ENCODE results near the gene CDV3. TPM values are rescaled to one million over a fixed set of nuclear protein-coding genes. Genes with fewer than 3 reads are reported as not detected.
A peak's percentile ranks its signal among the peaks of the same experiment; 100 is the strongest.
"Not testable (repeated sequence)": the region's sequence is repeated elsewhere in the genome, so short reads cannot be mapped to it uniquely, and the experiment has no call there.

The CDV3 gene
- total RNA-seq, 2 donors from 2014 or later = 261 to 288 TPM

- Mint-ChIP-seq H3K27me3 (ENCODE audit: low read depth) (no peaks in the 10 kb centered on the region), H3K4me1 (ENCODE audit: low read depth) (no peaks in the 10 kb centered on the region), H3K4me3 (no peak overlapping the region), H3K9me3 (no peaks in the 10 kb centered on the region), H3K27ac (no peak overlapping the region), H3K36me3 (ENCODE audit: insufficient read depth in 2 of 2) (no peaks in the 10 kb centered on the region)
- ATAC-seq (replicated peaks in 1 of 2) (no peak), DNase-seq (no peak)
Measured at GRCh38 chr3:133547432-133548041, 25.9 kb upstream of the CDV3 start.

DNA sequence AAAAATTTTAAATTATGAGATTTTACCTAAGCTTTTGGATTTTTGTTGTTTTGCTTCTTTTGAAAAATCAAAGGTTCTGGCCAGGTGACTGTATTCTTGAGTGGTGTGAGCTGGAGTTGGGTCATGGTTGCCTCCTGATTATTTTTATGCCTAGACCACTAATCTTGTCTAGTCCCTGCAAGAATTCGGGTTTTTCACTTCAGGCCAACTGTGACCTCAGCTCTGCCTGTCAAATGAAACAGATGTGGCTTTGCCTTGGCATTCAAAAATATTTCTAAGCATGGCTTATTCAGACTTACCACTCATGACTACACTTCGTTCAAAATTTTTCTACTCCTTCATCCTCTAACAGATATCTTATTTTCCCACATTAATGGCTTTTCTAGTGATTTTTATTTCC, 25.4 kb upstream of the CDV3 start:
- Mint-ChIP-seq H3K4me3 (no peak overlapping the region), H3K27me3 (ENCODE audit: low read depth) (no peaks in the 10 kb centered on the region), H3K4me1 (ENCODE audit: low read depth) (no peaks in the 10 kb centered on the region), H3K36me3 (ENCODE audit: insufficient read depth in 2 of 2) (no peaks in the 10 kb centered on the region), H3K9me3 (no peaks in the 10 kb centered on the region), H3K27ac (no peak overlapping the region)
- DNase-seq (no peak), ATAC-seq (replicated peaks in 1 of 2) (no peak)

DNA sequence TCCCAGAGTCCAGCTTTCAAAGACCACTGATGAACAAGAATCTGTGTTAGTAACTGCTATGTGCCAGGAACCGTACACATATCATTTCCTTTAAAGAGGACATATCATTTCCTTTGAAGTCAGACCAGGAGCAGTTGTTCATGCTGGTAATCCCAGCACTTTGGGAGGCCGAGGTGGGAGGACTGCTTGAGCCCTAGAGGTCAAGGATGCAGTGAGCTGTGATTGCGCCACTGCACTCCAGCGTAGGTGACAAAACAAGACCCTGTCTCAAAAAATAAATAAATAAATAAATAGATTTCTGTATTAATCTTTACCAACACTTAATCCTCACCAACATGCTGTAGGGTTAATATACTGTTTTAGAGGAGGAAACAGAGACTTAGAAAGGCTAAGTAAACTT, 23.9 kb upstream of the CDV3 start:
- ATAC-seq (replicated peaks in 1 of 2) (no peak), DNase-seq (no peak)
- H3K4me3 Mint-ChIP-seq = no peak overlapping the region
- H3K9me3 Mint-ChIP-seq = no peaks in the 10 kb centered on the region
- no peaks in the 10 kb centered on the region for H3K36me3 Mint-ChIP-seq (ENCODE audit: insufficient read depth in 2 of 2)
- H3K27ac Mint-ChIP-seq = no peak overlapping the region
- no peaks in the 10 kb centered on the region for H3K27me3 Mint-ChIP-seq (ENCODE audit: low read depth)
- no peaks in the 10 kb centered on the region for H3K4me1 Mint-ChIP-seq (ENCODE audit: low read depth)

GRCh38 chr3:133551589-133551988, 21.9 kb upstream of the CDV3 start:
- H3K27ac Mint-ChIP-seq; H3K4me1 Mint-ChIP-seq (ENCODE audit: low read depth); H3K4me3 Mint-ChIP-seq; H3K9me3 Mint-ChIP-seq; ATAC-seq (replicated peaks in 1 of 2); H3K27me3 Mint-ChIP-seq (ENCODE audit: low read depth); DNase-seq; H3K36me3 Mint-ChIP-seq (ENCODE audit: insufficient read depth in 2 of 2): not testable (repeated sequence)

DNA sequence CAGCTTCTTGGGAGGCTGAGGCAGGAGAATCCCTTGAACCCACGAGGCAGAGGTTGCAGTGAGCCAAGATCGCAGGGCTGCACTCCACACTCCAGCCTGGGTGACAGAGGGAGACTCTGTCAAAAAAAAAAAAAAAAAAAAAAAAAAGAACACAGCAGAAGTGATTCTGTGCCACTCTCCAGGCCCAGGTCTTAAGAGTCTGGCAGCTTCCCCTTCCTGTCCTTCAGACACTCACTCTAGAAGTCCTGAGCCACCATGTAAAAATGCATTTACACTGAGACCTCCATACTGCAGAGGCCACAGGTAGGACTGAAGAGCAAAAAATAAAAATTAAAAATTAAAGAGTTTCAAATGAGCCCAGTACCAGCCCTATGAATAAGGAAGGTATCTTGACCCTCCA, 11.8 kb upstream of the CDV3 start:
- Mint-ChIP-seq H3K9me3 (no peaks in the 10 kb centered on the region), H3K4me3 (no peak overlapping the region), H3K4me1 (ENCODE audit: low read depth) (no peaks in the 10 kb centered on the region), H3K36me3 (ENCODE audit: insufficient read depth in 2 of 2) (no peaks in the 10 kb centered on the region), H3K27ac (no peak overlapping the region), H3K27me3 (ENCODE audit: low read depth) (no peaks in the 10 kb centered on the region)
- ATAC-seq (replicated peaks in 1 of 2) (no peak), DNase-seq (no peak)

GRCh38 chr3:133562376-133562775, 11.1 kb upstream of the CDV3 start:
- no peaks in the 10 kb centered on the region for H3K27me3 Mint-ChIP-seq (ENCODE audit: low read depth)
- H3K4me3 Mint-ChIP-seq = no peak overlapping the region
- DNase-seq (no peak), ATAC-seq (replicated peaks in 1 of 2) (no peak)
- no peaks in the 10 kb centered on the region for H3K36me3 Mint-ChIP-seq (ENCODE audit: insufficient read depth in 2 of 2)
- H3K4me1 Mint-ChIP-seq (ENCODE audit: low read depth) = no peaks in the 10 kb centered on the region
- no peaks in the 10 kb centered on the region for H3K9me3 Mint-ChIP-seq
- H3K27ac Mint-ChIP-seq = no peak overlapping the region

GRCh38 chr3:133563186-133563591, 10.3 kb upstream of the CDV3 start:
- H3K27me3 Mint-ChIP-seq (ENCODE audit: low read depth) = no peaks in the 10 kb centered on the region
- ATAC-seq (replicated peaks in 1 of 2) (no peak), DNase-seq (no peak)
- no peak overlapping the region for H3K4me3 Mint-ChIP-seq
- H3K9me3 Mint-ChIP-seq = no peaks in the 10 kb centered on the region
- H3K27ac Mint-ChIP-seq = no peak overlapping the region
- H3K36me3 Mint-ChIP-seq (ENCODE audit: insufficient read depth in 2 of 2) = no peaks in the 10 kb centered on the region
- H3K4me1 Mint-ChIP-seq (ENCODE audit: low read depth) = no peaks in the 10 kb centered on the region

DNA sequence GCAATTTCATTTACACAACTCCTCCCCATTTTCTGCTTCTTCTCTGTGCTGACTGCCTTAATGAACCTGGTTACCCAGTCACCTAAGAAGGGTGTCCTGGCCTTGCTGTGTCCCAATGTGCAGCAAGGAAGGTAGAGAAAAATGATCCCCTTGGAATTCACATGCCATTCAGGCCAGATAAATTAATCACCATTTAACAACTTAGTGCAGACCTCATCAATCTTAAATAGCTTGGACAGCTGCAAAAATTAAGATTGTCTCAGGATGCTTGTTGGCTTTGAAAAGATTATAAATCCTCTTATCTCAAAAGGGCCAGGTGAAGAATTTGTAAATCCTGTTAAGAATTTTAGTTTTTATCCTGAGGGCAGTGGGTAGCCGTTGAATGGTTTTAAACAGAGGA, 9.7 kb upstream of the CDV3 start:
- no peaks in the 10 kb centered on the region for H3K4me1 Mint-ChIP-seq (ENCODE audit: low read depth)
- H3K27ac Mint-ChIP-seq = no peak overlapping the region
- no peak overlapping the region for H3K4me3 Mint-ChIP-seq
- DNase-seq (no peak), ATAC-seq (replicated peaks in 1 of 2) (no peak)
- no peaks in the 10 kb centered on the region for H3K27me3 Mint-ChIP-seq (ENCODE audit: low read depth)
- H3K9me3 Mint-ChIP-seq = no peaks in the 10 kb centered on the region
- H3K36me3 Mint-ChIP-seq (ENCODE audit: insufficient read depth in 2 of 2) = no peaks in the 10 kb centered on the region

DNA sequence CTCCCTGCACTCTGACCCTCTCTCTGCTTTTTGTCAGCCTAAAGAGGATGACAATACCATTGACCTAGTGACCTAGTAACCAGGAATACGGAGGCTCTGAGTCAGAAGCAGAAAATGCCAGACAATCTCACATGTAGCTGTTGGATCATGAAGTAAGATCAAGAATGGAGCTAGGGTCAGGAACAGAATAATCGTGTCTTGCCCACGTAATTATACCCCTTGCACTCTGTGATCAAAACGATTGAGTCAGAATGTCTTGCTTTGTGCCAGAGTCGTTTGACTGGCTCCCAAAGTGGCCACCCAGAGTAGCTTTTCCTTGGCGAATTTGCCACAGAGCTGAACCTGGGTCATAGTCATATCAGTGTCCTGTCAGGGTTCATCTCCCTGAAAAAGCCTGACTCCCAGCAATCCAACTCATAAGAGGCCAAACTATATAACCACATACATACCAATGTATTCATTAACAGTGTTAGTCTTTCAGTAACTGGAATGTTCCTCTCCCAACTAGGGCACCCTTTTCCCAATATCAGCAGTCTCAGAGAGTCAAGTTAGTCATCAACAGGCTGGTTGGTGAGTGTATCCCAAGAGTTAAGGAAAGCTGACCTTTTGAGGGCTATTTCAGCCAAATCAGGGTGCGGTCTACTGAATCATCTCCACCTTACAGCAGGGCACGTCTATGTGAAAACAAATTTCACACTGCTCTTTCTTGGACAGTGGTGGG, 5.0 kb upstream of the CDV3 start:
- H3K4me3 Mint-ChIP-seq = no peak overlapping the region

DNA sequence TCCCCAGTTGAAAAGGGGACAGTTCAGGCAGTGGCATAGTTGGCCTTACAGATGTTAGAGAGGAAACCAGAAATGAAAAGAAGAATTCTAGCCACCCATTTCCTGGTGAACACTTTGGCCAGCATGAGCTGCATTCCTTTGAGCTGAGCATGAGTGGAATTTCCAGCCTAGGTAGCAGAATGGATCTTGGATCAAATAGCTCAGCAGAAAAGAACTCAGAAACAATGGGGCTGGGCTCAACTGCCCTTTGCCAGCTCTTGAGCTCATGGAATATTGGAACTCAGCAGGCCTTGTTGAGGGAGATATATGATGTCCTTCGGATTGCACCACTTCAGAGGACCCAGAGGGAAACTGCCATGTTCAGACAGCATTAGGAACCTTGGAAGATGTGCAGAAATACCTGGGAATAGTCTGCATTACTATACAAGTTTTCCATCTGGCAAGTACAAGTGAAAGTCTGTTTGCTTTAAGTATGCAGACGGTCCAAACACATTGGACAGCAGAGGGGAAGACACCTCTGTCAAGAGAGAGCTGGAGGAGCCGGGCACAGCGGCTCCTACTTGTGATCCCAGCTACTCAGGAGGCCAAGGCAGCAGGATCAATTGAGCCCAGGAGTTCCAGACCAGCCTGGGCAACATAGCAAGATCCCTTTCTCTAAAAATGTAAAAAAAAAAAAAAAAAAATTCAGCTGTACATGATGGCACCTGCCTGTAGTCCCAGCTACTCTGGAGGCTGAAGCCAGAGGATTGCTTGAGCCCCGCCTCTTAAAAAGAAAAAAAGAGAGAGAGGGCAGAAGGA, 3.1 kb upstream of the CDV3 start:
- Mint-ChIP-seq H3K36me3 (ENCODE audit: insufficient read depth in 2 of 2) (peaks cover 0 to 8% of the 10 kb centered on the region in 2 donors), H3K4me1 (ENCODE audit: low read depth) (peaks cover 33% of the 10 kb centered on the region), H3K9me3 (no peaks in the 10 kb centered on the region), H3K27me3 (ENCODE audit: low read depth) (no peaks in the 10 kb centered on the region), H3K4me3 (no peak overlapping the region), H3K27ac (peak overlapping the region; percentile 19)
- ATAC-seq (replicated peaks in 1 of 2) (no peak), DNase-seq (no peak)

More for the DNA sequence above, 5.0 kb upstream of the CDV3 start:
- no peaks in the 10 kb centered on the region for H3K27me3 Mint-ChIP-seq (ENCODE audit: low read depth)
- H3K9me3 Mint-ChIP-seq = no peaks in the 10 kb centered on the region
- DNase-seq (no peak), ATAC-seq (replicated peaks in 1 of 2) (no peak)
- no peak overlapping the region for H3K27ac Mint-ChIP-seq
- H3K4me1 Mint-ChIP-seq (ENCODE audit: low read depth) = peaks cover 25% of the 10 kb centered on the region
- H3K36me3 Mint-ChIP-seq (ENCODE audit: insufficient read depth in 2 of 2) = no peaks in the 10 kb centered on the region

DNA sequence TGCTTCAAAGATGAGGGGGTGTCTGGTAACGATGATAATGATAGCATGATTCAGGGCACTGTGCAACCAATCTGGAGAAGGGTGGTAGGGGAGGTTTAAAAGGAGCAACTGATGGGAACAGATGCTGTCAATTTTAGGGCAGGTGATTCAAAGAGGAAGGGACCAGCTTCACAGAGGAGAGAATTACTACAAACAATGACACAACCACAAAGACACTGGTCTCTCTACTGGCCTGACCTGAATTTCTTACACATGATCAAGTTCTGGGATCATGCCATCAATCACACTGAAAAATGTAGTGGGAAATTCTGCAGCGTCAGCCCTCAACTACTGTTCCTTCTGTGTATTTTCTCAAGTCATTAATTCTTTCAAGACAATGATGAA, 2.6 kb upstream of the CDV3 start:
- Mint-ChIP-seq H3K9me3 (no peaks in the 10 kb centered on the region), H3K4me3 (no peak overlapping the region), H3K4me1 (ENCODE audit: low read depth) (peaks cover 39% of the 10 kb centered on the region), H3K27ac (peak overlapping the region; percentile 99), H3K27me3 (ENCODE audit: low read depth) (no peaks in the 10 kb centered on the region), H3K36me3 (ENCODE audit: insufficient read depth in 2 of 2) (peaks cover 4 to 13% of the 10 kb centered on the region in 2 donors)
- no peak for DNase-seq
- ATAC-seq (replicated peaks in 1 of 2) = no peak

DNA sequence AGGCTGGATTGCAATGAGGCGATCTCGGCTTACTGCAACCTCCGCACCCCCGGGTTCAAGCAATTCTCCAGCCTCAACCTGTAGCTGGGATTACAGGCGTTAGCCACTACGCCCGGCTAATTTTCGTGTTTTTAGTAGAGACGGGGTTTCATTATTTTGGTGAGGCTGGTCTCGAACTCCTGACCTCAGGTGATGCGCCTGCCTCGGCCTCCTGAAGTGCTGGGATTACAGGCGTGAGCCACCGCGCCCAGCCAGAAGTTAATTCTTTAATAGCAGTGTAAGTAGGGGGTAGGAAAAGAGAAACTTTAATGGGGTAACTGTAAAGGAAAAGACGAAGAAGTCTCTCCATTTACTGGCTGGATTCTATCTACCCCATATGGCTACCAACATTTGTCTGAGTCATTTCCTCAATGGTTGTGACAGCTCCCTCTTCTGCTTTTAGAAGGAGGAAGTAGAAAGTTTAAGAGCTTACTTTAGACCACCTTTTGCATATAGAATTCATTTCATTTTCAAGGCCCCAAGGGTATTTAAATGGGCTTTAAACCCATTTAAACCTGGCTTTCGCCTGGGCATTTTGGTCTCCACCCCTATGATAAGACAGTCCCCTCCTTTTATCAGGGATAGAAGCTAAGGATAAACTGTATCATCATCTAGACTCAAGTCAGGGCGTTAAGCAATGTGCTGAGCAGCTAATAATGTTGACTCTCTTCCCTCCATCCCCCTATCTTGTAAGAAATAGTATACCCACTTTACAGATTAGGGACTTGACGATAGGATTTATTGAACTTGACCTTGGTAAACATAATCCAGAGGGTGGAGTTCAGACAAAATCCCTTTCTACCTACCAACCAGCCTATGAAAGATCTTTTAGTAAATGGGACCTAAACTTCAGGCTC, 1.1 kb upstream of the CDV3 start:
- peak in 1 of 2 donors; percentile 27 for DNase-seq
- peaks cover 53% of the 10 kb centered on the region for H3K4me1 Mint-ChIP-seq (ENCODE audit: low read depth)
- H3K9me3 Mint-ChIP-seq = no peaks in the 10 kb centered on the region
- peak overlapping the region; percentile 99 for H3K27ac Mint-ChIP-seq
- peak overlapping the region; percentile 87 to 98 for H3K4me3 Mint-ChIP-seq
- no peaks in the 10 kb centered on the region for H3K27me3 Mint-ChIP-seq (ENCODE audit: low read depth)
- ATAC-seq (replicated peaks in 1 of 2) = no peak
- peaks cover 10 to 27% of the 10 kb centered on the region in 2 donors for H3K36me3 Mint-ChIP-seq (ENCODE audit: insufficient read depth in 2 of 2)

Data from activated T-cell treated with anti-CD3 and anti-CD28 coated beads, Interleukin-2, amount 50 U/mL, for 72 hours (primary cell).